GM21515 (cell line): ENCODE data around the gene RTP3.
A peak's percentile ranks its signal among the peaks of the same experiment; 100 is the strongest.
"Not testable (repeated sequence)": the region's sequence is repeated elsewhere in the genome, so short reads cannot be mapped to it uniquely, and the experiment has no call there.

Experiments
- ATAC-seq: cut with Tn5 transposase; IDR thresholded peaks from one replicate; pipeline ENCODE4 v1.9.1; 2021; ENCODE audit not compliant: unreplicated experiment

RTP3 gene

GRCh38 chr3:46516521-46516920, 18.7 kb downstream of the RTP3 start:
- ATAC-seq = no peak

GRCh38 chr3:46517016-46517783, 19.4 kb downstream of the RTP3 start:
- ATAC-seq = no peak

- ATAC-seq = no peak
These were observed 20.0 kb downstream of the RTP3 start for GRCh38 chr3:46517784-46518181.

GRCh38 chr3:46519952-46520351, 22.2 kb downstream of the RTP3 start:
- ATAC-seq = no peak

- ATAC-seq = no peak
These were observed 22.8 kb downstream of the RTP3 start for GRCh38 chr3:46520531-46520930.

GRCh38 chr3:46521096-46521495, 23.3 kb downstream of the RTP3 start:
- no peak for ATAC-seq

- ATAC-seq = not testable (repeated sequence)
These were observed 24.4 kb downstream of the RTP3 start for GRCh38 chr3:46522201-46522600.

- no peak for ATAC-seq
These were observed 25.8 kb downstream of the RTP3 start for GRCh38 chr3:46523556-46523955.

GRCh38 chr3:46524008-46524407, 26.2 kb downstream of the RTP3 start:
- ATAC-seq = no peak

- ATAC-seq = no peak
These were observed 27.1 kb downstream of the RTP3 start for GRCh38 chr3:46524832-46525231.

- no peak for ATAC-seq
These were observed 29.5 kb downstream of the RTP3 start for GRCh38 chr3:46527239-46527638.

- ATAC-seq = no peak
These were observed 35.3 kb downstream of the RTP3 start for GRCh38 chr3:46533091-46533490.

- ATAC-seq = no peak
These were observed 38.0 kb downstream of the RTP3 start for GRCh38 chr3:46535746-46536145.

GRCh38 chr3:46536758-46537157, 39.0 kb downstream of the RTP3 start:
- ATAC-seq = no peak

GRCh38 chr3:46537316-46537715, 39.5 kb downstream of the RTP3 start:
- ATAC-seq = no peak

GRCh38 chr3:46537779-46538178, 40.0 kb downstream of the RTP3 start:
- ATAC-seq = no peak

- peak; percentile 2 for ATAC-seq
These were observed 40.6 kb downstream of the RTP3 start for GRCh38 chr3:46538425-46538802.

GRCh38 chr3:46538803-46539442, 41.1 kb downstream of the RTP3 start:
- ATAC-seq = peak; percentile 76

GRCh38 chr3:46539443-46540005, 41.7 kb downstream of the RTP3 start:
- ATAC-seq = no peak

GRCh38 chr3:46540550-46540949, 42.8 kb downstream of the RTP3 start:
- no peak for ATAC-seq

GRCh38 chr3:46541835-46542234, 44.1 kb downstream of the RTP3 start:
- no peak for ATAC-seq

- ATAC-seq = no peak
These were observed 44.6 kb downstream of the RTP3 start for GRCh38 chr3:46542344-46542743.
